GM13976 (cell line): ENCODE results near the gene TGFB1I1.
"Not testable (repeated sequence)": the region's sequence is repeated elsewhere in the genome, so short reads cannot be mapped to it uniquely, and the experiment has no call there.

Source experiments
- DNase-seq: peaks from one replicate; pipeline ENCODE4 v3.0.0; 2012; ENCODE audit warnings: low spot score
- in situ Hi-C: fragments of 300-500 bp; cut with MboI; formaldehyde crosslinking; loops from one replicate; pipeline ENCODE4 v1.12.0; 2022; ENCODE audit warnings: low sequenced_read_pairs, mixed read lengths, inconsistent platforms; ENCODE audit not compliant: unreplicated experiment
- TF ChIP-seq, protein P1 (sequence below): IDR thresholded peaks from 2 replicates; pipeline ENCODE4 v1.5.1; 2012; ENCODE audit warnings: borderline replicate concordance, mild to moderate bottlenecking; ENCODE audit not compliant: insufficient read depth; ENCODE audit errors: extremely low read depth, missing control alignments, control extremely low read depth

Gene TGFB1I1

DNA sequence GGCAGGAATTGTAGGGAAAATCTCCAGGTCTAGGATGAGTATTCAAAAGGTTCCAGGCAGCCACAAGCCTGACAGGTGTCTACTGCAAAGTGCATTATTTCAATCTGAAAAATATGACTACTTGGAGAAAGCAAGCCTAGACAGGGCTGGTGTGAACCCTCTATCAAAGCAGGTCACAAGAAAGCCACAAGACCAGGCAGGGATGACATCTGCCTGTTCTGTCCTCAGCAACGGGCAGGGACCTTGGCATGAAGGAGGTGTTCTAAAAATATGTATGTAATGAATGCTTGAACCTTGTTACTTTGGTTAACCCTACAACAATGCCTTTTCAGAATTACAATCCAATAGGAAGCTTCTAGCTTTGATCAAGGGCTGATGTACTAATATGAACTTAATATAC lies 42.6 kb upstream of the TGFB1I1 start:
- in situ Hi-C loops: loop anchor here (25.0 kb wide), 1 partner anchor 442 kb away; the partner anchor contains the start of gene HSD3B7
- TF ChIP-seq, protein P1, sequence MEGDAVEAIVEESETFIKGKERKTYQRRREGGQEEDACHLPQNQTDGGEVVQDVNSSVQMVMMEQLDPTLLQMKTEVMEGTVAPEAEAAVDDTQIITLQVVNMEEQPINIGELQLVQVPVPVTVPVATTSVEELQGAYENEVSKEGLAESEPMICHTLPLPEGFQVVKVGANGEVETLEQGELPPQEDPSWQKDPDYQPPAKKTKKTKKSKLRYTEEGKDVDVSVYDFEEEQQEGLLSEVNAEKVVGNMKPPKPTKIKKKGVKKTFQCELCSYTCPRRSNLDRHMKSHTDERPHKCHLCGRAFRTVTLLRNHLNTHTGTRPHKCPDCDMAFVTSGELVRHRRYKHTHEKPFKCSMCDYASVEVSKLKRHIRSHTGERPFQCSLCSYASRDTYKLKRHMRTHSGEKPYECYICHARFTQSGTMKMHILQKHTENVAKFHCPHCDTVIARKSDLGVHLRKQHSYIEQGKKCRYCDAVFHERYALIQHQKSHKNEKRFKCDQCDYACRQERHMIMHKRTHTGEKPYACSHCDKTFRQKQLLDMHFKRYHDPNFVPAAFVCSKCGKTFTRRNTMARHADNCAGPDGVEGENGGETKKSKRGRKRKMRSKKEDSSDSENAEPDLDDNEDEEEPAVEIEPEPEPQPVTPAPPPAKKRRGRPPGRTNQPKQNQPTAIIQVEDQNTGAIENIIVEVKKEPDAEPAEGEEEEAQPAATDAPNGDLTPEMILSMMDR: no peak

DNA sequence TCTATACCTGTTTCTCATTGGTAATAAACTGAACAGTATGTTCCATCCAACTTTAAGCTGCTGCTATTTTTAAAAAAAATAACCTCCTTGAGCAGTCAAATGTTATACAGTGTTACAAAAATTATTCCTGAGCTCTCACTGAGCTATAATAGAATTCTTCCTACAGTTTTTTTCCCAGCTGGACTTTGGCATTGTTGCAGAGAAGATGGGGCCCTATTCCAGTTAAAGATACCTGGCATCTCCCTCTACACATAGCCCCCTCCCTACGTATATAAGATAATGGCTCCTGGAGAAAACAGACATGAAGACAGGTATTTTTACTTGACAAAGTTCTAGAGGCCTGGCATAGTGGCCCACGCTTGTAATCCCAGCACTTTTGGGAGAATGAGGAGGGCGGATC lies 42.2 kb upstream of the TGFB1I1 start:
- TF ChIP-seq, protein P1: no peak
- in situ Hi-C loops: loop anchor here (25.0 kb wide), 1 partner anchor 442 kb away; the partner anchor contains the start of gene HSD3B7

More for the DNA sequence above, 42.6 kb upstream of the TGFB1I1 start:
- no peak for DNase-seq

DNA sequence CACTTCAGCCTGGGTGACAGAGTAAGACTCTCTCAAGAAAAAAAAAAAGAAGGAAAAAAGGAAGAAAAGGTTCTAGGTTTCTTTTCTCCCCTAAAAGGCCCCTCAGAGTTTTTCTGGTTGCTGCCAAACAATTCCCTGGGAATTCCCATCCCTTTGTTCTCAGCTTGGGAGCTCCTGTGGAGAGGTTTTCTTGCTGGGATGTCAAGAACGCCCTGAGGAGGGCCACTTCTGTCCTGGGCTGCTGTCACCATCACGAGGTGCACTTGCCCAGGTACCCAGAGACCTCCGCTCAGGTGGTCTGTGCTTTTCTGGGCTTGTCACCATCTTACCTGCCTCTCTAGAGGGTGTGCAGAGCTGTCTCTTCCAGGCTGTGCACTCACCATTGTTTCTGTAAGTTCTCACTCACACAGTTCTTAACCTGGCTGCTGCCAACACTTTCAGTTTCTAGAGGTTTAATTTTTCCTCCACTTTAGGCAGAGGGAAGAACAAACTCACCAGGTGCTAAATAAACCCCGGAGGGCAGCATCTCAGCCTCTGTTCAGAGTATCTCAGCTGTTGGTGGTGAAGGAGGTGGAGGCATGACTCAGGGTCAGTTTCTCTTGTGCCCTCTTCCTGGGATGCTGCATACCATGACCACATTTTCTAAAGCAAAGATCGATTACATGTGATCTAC lies 41.4 kb upstream of the TGFB1I1 start:
- in situ Hi-C loops: loop anchor here (25.0 kb wide), 1 partner anchor 443 kb away; the partner anchor contains the start of gene HSD3B7
- DNase-seq: no peak
- TF ChIP-seq, protein P1: no peak

More for the DNA sequence above, 42.2 kb upstream of the TGFB1I1 start:
- DNase-seq: no peak

DNA sequence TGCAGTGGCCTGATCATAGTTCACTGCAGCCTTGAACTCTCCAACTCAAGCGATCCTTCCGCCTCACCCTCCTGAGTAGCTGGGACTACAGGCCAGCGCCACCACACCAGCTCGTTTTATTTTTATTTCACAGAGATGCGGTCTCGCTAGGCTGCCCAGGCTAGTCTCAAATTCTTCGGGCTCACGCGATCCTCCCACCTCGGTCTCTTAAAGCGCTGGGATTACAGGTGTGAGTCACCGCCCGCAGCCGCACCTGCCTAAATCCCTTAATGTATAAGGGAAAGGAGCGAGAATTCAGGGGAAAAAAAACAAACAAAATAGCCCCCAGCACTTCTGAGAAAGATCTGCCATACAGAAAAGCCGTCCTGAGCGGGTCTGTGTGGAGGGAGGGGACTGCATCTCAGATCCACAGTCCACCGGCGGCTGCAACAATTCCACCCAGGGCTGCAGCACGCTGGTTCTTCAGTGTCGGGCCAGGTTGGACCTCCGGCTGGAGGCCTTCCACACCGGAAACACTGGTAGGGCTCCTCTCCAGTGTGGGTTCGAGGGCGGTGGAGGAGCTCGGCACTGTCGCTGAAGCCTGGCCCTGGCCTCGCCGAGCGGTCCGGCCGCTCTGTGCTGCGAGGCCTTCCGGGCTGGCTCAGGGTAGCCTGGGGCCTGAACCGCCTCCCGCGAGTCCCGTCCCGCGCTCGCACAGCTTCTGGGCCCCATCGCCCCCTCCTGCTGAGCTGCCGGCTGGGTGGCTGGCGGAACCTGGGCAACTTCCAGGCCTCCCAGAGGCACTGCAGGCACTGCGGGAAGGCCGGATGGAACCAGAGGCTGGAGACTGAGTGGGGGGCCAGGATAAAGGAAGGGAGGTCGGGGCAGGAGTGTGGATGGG lies 36.4 kb upstream of the TGFB1I1 start:
- TF ChIP-seq, protein P1: no peak
- in situ Hi-C loops: loop anchor here (25.0 kb wide), 1 partner anchor 448 kb away; the partner anchor contains the start of gene HSD3B7
- no peak for DNase-seq

DNA sequence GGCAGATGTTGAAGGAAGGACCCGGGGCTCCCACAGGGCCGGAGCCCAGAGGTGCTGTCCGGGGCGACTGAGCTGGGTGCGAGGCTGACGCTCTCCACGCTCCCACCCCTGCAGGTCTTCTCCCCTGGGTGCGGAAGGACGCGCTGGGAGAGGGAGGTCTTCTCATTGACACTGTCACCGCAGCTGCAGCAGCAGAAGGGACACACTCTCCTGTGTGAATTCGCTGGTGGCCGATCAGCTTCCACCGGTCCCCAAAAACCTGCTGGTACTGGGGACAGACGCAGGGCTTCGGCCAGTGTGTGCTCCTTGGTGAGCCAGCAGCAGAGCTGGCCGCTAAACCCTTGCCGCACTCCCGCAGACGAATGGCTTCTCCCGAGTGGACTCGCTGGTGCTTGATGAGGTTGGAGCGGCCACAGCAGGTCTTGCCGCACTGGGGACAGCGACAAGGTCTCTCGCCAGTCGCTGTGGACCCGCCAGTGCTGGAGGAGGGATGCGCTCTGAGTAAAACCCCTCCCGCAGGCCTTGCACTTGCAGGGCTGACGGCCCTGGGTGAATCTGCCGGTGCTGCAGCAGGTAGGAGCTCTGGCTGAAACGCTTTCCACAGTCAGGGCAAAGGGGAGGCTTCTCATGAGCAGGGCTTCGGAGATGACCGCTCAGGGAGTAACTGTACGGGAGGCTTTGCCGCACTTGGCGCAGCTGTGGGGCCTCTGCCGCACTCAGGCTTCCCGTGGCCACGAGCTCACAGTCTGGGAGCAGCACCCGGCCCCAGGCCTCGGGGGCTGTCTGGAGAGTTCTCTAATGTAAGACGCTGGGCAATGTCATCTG lies 35.5 kb upstream of the TGFB1I1 start:
- TF ChIP-seq, protein P1: no peak
- in situ Hi-C loops: loop anchor here (25.0 kb wide), 1 partner anchor 449 kb away; the partner anchor contains the start of gene HSD3B7

DNA sequence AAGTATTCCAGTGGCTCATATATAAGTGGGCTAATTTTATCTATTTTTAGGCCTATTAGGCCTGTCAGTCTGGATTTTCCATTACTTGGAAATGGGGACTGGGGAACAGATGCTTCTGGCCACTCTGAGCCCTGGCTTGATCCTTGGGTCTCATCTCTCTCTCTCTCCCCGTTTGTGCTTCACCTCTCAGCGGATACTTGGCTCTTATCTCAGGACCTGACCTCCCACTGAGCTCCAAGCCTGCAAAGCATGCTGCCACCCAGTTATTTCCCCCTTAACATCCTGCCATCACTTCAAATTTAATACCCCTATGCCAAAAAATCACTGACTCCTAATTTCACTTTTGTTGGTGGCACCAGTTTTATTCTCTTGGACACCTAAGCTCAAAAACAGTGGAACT lies 33.5 kb upstream of the TGFB1I1 start:
- in situ Hi-C loops: loop anchor here (25.0 kb wide), 1 partner anchor 451 kb away; the partner anchor contains the start of gene HSD3B7
- DNase-seq: no peak
- TF ChIP-seq, protein P1: no peak

More for the DNA sequence above, 35.5 kb upstream of the TGFB1I1 start:
- no peak for DNase-seq

DNA sequence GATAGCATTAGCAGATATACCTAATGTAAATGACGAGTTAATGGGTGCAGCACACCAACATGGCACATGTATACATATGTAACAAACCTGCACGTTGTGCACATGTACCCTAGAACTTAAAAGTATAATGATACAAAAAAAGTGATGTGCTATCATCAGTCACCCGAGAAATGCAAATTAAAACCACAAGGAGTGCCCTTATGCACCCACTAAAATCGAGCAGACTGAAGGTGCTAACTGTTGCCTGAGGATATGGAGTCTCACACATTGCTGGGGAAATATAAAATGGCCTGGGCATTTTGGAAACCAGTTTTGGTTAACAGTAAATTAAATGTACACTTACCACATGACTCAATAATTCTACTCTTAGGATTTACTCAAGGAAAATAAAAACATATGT lies 32.9 kb upstream of the TGFB1I1 start:
- in situ Hi-C loops: loop anchor here (25.0 kb wide), 1 partner anchor 452 kb away; the partner anchor contains the start of gene HSD3B7
- DNase-seq: not testable (repeated sequence)
